ENCODE data around the gene PTGES.

- no peak for TF ChIP-seq POLR2AphosphoS5 (IDR thresholded peaks at IDR 0.05; ENCODE audit: low read depth, low read length)
- no peak for TF ChIP-seq POLR2A (IDR thresholded peaks at IDR 0.05; ENCODE audit: low read depth, low read length)
- TF ChIP-seq TAF1 (IDR thresholded peaks at IDR 0.05; ENCODE audit: low read depth, low read length) = no peak
- no peak for TF ChIP-seq PAX5 (IDR thresholded peaks at IDR 0.05; ENCODE audit: insufficient read depth, low read length, severe bottlenecking)
- TF ChIP-seq SPI1 (IDR thresholded peaks at IDR 0.05; ENCODE audit: low read depth, low read length) = peak; percentile 42
- no peak for TF ChIP-seq POU2F2 (IDR thresholded peaks at IDR 0.05; ENCODE audit: low read depth, low read length)
These were observed 4.2 kb upstream of the PTGES start for GRCh38 chr9:129757045-129757444.

Measured in GM12891 (cell line).